ENCODE results near the gene NBEAL2. TPM values are rescaled to one million over a fixed set of nuclear protein-coding genes. Genes with fewer than 3 reads are reported as not detected.
A peak's percentile ranks its signal among the peaks of the same experiment; 100 is the strongest.

The NBEAL2 gene
- total RNA-seq, 2 experiments from 2014 or later = 164 to 262 TPM

GRCh38 chr3:47054412-47054811 is 74.9 kb downstream of the NBEAL2 start:
- ATAC-seq = no peak
- H3K4me1 Mint-ChIP-seq = peaks cover 37% of the 10 kb centered on the region

DNA sequence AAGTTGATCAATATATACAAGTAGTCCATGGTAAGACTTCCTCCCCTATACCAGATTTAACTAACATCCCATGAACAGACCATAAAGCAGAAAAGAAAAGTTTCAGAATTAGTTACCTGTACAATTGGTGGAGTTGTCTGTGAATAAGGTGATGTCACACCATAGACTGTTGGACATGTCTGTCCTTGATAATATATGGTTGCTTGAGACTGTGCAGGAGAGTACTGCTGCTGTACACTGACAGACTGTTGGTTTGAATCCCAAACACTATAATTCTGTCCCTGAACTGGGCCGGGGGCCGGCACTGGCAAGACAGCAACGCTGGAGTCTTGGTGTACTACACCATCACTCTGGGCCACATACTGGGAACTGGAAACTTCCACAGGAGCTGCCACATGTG is 77.2 kb downstream of the NBEAL2 start:
- H3K36me3 Mint-ChIP-seq = peaks cover 39% of the 10 kb centered on the region
- peak overlapping the region; percentile 66 for H3K27ac Mint-ChIP-seq
- no peak overlapping the region for H3K4me3 Mint-ChIP-seq
- ATAC-seq (peak; percentile 38), DNase-seq (no peak)
- H3K4me1 Mint-ChIP-seq = peaks cover 40% of the 10 kb centered on the region
- H3K9me3 Mint-ChIP-seq (ENCODE audit: low read depth) = no peaks in the 10 kb centered on the region
- CTCF ChIA-PET = interaction anchor here (1.1 kb wide), 1 partner anchor 103 kb away, joined by 3 read pairs; no protein-coding TSS in a partner anchor
- no peaks in the 10 kb centered on the region for H3K27me3 Mint-ChIP-seq

More at GRCh38 chr3:47054412-47054811, 74.9 kb downstream of the NBEAL2 start:
- Mint-ChIP-seq H3K9me3 (ENCODE audit: low read depth) (no peaks in the 10 kb centered on the region), H3K27me3 (no peaks in the 10 kb centered on the region), H3K27ac (no peak overlapping the region), H3K4me3 (no peak overlapping the region), H3K36me3 (peaks cover 39% of the 10 kb centered on the region)
- CTCF ChIA-PET = no interaction called here
- no peak for DNase-seq

- Mint-ChIP-seq H3K4me1 (peaks cover 40% of the 10 kb centered on the region), H3K27me3 (no peaks in the 10 kb centered on the region), H3K27ac (peak overlapping the region; percentile 66), H3K9me3 (ENCODE audit: low read depth) (no peaks in the 10 kb centered on the region), H3K4me3 (no peak overlapping the region), H3K36me3 (peaks cover 44% of the 10 kb centered on the region)
- CTCF ChIA-PET = no interaction called here
- peak; percentile 79 for ATAC-seq
- DNase-seq = peak; percentile 76
These were observed 77.8 kb downstream of the NBEAL2 start for GRCh38 chr3:47057212-47057671.

Other genes starting within 250 kb of the NBEAL2 start
- gene MYL3, start 116.2 kb upstream of the NBEAL2 start, total RNA-seq = not detected
- gene PTH1R, start 101.9 kb upstream of the NBEAL2 start, total RNA-seq = not detected
- 10 to 100 TPM; 65.9 to 72.7 TPM for gene CCDC12, start 2.9 kb upstream of the NBEAL2 start, total RNA-seq
- gene SETD2, start 184.4 kb downstream of the NBEAL2 start, total RNA-seq = 10 to 100 TPM; 38.0 to 43.3 TPM

All from activated CD8-positive, alpha-beta memory T cell treated with anti-CD3 and anti-CD28 coated beads, Interleukin-2, amount 10 ng/mL, durations not matched to agents 7 days and 5 days (primary cell).